Measurements from ENCODE around the gene TSEN34. TPM values are rescaled to one million over a fixed set of nuclear protein-coding genes. Genes with fewer than 3 reads are reported as not detected.
A peak's percentile ranks its signal among the peaks of the same experiment; 100 is the strongest.
"Not testable (repeated sequence)": the region's sequence is repeated elsewhere in the genome, so short reads cannot be mapped to it uniquely, and the experiment has no call there.

Gene TSEN34
- total RNA-seq, 1 donor from 2014 or later, result 62.6 TPM

- no peak for DNase-seq (ENCODE audit: low spot score)
Measured at GRCh38 chr19:54160854-54161253, 30.3 kb upstream of the TSEN34 start.

- peak; percentile 90 for DNase-seq (ENCODE audit: low spot score)
Measured at GRCh38 chr19:54162241-54162805, 28.8 kb upstream of the TSEN34 start.

- DNase-seq (ENCODE audit: low spot score), result no peak
Measured at GRCh38 chr19:54162884-54163283, 28.2 kb upstream of the TSEN34 start.

GRCh38 chr19:54164369-54165068, 26.6 kb upstream of the TSEN34 start:
- DNase-seq (ENCODE audit: low spot score), result peak; percentile 83

GRCh38 chr19:54165222-54165621, 25.9 kb upstream of the TSEN34 start:
- DNase-seq (ENCODE audit: low spot score), result no peak

GRCh38 chr19:54168174-54168917, 22.8 kb upstream of the TSEN34 start:
- peak; percentile 93 for DNase-seq (ENCODE audit: low spot score)

GRCh38 chr19:54169149-54169740, 21.9 kb upstream of the TSEN34 start:
- DNase-seq (ENCODE audit: low spot score), result no peak

GRCh38 chr19:54171736-54172431, 19.2 kb upstream of the TSEN34 start:
- DNase-seq (ENCODE audit: low spot score), result not testable (repeated sequence)

- peak; percentile 77 for DNase-seq (ENCODE audit: low spot score)
Measured at GRCh38 chr19:54172471-54173358, 18.4 kb upstream of the TSEN34 start, which contains the start of gene TMC4. Gene TMC4, minus strand, starts transcription at chr19:54173160. Its CDS starts 43 bp downstream, at chr19:54173117.

- DNase-seq (ENCODE audit: low spot score), result no peak
Measured at GRCh38 chr19:54173359-54173699, 17.8 kb upstream of the TSEN34 start.

GRCh38 chr19:54173951-54174834, 16.9 kb upstream of the TSEN34 start:
- DNase-seq (ENCODE audit: low spot score), result no peak

- no peak for DNase-seq (ENCODE audit: low spot score)
Measured at GRCh38 chr19:54178581-54179261, 12.4 kb upstream of the TSEN34 start.

- DNase-seq (ENCODE audit: low spot score), result no peak
Measured at GRCh38 chr19:54179262-54179852, 11.8 kb upstream of the TSEN34 start.

GRCh38 chr19:54179921-54180461, 11.1 kb upstream of the TSEN34 start:
- DNase-seq (ENCODE audit: low spot score), result peak; percentile 54

- no peak for DNase-seq (ENCODE audit: low spot score)
Measured at GRCh38 chr19:54180691-54181091, 10.4 kb upstream of the TSEN34 start.

GRCh38 chr19:54181894-54182293, 9.2 kb upstream of the TSEN34 start:
- not testable (repeated sequence) for DNase-seq (ENCODE audit: low spot score)

GRCh38 chr19:54183431-54183830, 7.7 kb upstream of the TSEN34 start:
- no peak for DNase-seq (ENCODE audit: low spot score)

- DNase-seq (ENCODE audit: low spot score), result no peak
Measured at GRCh38 chr19:54186351-54186750, 4.8 kb upstream of the TSEN34 start.
